Eye (tissue), 1 donor: ENCODE data around the gene KRTAP10-2.
"Not testable (repeated sequence)": the region's sequence is repeated elsewhere in the genome, so short reads cannot be mapped to it uniquely, and the experiment has no call there.

Experiments
- DNase-seq: peaks from one replicate; pipeline ENCODE4 v3.0.0-alpha.2; 2015

Gene KRTAP10-2, protein sequence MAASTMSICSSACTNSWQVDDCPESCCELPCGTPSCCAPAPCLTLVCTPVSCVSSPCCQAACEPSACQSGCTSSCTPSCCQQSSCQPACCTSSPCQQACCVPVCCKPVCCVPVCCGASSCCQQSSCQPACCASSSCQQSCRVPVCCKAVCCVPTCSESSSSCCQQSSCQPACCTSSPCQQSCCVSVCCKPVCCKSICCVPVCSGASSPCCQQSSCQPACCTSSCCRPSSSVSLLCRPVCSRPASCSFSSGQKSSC

GRCh38 chr21:44551340-44551961 is at the start of gene KRTAP10-2:
TSS of gene KRTAP10-2 (minus strand) at chr21:44551505. CDS start at chr21:44551458, 47 bp downstream.
- DNase-seq: peak; percentile 35

DNA sequence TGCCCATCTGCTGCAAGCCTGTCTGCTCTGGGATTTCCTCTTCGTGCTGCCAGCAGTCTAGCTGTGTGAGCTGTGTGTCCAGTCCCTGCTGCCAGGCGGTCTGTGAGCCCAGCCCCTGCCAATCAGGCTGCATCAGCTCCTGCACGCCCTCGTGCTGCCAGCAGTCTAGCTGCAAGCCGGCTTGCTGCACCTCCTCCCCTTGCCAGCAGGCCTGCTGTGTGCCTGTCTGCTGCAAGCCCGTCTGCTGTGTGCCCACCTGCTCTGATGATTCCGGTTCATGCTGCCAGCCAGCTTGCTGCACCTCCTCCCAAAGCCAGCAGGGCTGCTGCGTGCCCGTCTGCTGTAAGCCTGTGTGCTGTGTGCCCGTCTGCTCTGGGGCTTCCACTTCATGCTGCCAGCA is 49.8 kb upstream of the KRTAP10-2 start:
- not testable (repeated sequence) for DNase-seq

DNA sequence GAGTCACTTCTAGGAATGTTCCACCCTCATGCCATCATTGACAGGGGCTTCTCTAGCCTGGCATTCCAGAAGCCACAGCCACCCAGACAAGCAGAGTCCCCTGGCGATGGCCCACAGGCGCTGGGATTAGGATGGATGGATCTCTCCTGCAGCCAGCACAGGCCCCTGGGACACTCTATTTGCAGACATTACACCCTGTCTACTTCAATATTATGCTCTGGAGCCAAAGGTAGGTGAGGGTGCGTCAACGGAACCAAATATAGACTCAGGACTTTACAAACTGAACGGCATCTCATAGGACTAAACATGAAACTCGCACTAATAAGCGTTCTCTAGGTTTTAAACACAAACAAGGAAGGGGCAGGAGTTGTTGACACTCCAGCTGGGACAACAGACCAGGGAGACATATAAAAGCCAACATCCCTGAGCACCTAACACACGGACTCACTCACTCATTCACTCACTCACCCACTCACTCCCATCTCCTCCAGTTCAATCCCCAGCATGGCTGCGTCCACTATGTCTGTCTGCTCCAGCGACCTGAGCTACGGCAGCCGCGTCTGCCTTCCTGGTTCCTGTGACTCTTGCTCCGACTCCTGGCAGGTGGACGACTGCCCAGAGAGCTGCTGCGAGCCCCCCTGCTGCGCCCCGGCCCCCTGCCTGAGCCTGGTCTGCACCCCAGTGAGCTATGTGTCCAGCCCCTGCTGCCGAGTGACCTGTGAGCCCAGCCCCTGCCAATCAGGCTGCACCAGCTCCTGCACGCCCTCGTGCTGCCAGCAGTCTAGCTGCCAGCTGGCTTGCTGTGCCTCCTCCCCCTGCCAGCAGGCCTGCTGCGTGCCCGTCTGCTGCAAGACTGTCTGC is 49.0 kb upstream of the KRTAP10-2 start, which contains the start of gene KRTAP10-7:
Gene KRTAP10-7, plus strand, starts transcription at position 480 of the 861 bp plus-strand sequence. Its CDS starts 25 bp downstream, at position 505.
- not testable (repeated sequence) for DNase-seq

GRCh38 chr21:44599264-44600029 is 48.1 kb upstream of the KRTAP10-2 start:
- no peak for DNase-seq

GRCh38 chr21:44598061-44598460 is 46.8 kb upstream of the KRTAP10-2 start:
- DNase-seq: no peak

DNA sequence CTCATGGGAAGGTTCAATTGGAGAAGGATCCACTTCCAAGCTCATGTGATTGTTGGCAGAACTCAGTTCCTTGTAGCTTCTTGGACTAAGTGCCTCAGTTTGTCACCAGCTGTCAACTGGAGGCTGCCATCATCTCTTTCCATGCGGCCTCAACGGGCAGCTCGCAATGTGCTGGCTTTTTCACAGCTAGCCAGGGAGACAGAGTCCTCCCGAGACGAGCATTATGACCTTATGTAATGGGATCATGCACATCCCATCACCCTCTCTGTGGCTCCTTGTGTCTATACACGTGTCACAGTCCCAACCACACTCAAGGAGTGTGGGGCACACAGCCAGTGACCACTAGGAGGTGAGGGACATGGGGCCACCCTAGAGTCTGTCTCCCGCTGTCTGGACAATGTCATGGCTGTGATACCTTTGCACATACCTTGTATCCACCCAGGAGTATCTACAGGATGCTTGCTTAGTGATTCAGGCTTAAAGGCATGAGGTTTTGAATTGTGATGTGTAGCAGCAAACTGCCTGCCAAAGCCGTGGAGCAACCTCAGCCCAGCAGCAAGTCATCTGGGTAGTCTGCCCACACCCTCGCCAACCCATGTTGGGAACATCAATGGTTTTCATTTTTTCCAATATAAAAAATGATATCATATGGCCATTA is 44.9 kb upstream of the KRTAP10-2 start:
- no peak for DNase-seq

DNA sequence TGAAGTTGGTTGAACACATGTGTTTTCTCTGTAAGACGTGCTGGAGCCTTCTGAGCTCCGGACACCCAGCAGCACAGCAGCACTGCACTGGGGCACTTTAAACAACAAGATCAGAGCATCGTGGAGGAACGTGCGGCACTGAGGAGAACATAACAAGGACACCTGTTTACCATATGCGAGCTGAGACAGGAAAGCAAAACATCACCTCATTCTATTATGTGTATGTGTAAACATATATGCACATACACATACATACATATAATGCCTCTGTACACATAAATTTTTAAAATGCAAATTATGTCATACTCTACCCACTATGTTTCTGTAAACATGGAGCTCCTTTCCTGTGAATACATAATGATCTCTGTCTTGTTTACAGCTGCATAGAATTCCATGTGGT is 44.2 kb upstream of the KRTAP10-2 start:
- no peak for DNase-seq

- no peak for DNase-seq
These were observed 43.2 kb upstream of the KRTAP10-2 start for GRCh38 chr21:44594406-44594916.

GRCh38 chr21:44593598-44594405 is 42.5 kb upstream of the KRTAP10-2 start:
- no peak for DNase-seq

GRCh38 chr21:44592446-44593311 is 41.4 kb upstream of the KRTAP10-2 start, which contains the start of gene KRTAP10-6:
TSS of gene KRTAP10-6 (minus strand) at chr21:44592505. CDS start at chr21:44592484, 21 bp downstream.
- DNase-seq: no peak

DNA sequence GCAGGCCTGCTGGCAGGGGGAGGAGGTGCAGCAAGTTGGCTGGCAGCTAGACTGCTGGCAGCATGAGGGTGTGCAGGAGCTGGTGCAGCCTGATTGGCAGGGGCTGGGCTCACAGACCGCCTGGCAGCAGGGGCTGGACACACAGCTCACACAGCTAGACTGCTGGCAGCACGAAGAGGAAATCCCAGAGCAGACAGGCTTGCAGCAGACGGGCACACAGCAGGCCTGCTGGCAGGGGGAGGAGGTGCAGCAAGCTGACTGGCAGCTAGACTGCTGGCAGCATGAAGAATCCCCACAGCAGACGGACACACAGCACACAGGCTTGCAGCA is 40.5 kb upstream of the KRTAP10-2 start:
- not testable (repeated sequence) for DNase-seq

DNA sequence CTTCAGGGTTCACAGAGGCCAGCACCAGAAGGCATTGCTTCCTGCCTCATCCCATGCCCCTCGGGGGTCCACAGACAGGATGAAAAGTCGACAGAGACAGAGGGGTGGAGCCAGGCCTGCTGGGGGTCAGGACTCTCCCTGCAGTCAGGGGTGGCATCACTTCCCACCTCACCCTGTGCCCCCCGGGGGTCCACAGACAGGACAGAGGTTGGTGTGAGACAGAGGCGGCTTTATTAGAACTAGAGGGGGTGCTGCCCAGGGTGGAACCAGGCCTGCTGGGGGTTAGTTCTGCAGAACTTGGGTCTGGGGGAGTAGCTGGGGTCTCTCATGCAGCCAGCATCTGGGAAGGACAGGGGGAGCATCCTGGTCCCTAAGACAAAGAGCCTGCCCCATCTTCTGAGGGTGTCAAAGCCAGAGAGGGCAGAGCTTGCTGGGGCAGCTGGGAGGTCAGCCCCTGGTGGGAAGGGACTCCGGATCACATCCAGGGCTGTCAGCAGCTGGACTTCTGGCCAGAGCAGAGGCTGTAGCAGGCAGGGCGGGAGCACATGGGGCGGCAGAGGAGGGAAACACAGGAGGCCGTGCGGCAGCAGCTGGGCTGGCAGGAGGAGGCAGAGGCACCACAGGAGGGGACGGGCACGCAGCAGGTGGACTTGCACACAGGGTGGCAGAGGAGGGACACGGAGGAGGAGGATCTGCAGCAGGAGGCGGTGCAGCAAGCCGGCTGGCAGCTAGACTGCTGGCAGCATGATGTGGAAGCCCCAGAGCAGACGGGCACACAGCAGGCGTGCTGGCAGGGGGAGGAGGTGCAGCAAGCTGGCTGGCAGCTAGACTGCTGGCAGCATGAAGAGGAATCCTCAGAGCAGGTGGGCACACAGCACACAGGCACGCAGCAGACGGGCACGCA is 39.8 kb upstream of the KRTAP10-2 start:
- not testable (repeated sequence) for DNase-seq

- DNase-seq: no peak
These were observed 39.0 kb upstream of the KRTAP10-2 start for GRCh38 chr21:44590311-44590721.

DNA sequence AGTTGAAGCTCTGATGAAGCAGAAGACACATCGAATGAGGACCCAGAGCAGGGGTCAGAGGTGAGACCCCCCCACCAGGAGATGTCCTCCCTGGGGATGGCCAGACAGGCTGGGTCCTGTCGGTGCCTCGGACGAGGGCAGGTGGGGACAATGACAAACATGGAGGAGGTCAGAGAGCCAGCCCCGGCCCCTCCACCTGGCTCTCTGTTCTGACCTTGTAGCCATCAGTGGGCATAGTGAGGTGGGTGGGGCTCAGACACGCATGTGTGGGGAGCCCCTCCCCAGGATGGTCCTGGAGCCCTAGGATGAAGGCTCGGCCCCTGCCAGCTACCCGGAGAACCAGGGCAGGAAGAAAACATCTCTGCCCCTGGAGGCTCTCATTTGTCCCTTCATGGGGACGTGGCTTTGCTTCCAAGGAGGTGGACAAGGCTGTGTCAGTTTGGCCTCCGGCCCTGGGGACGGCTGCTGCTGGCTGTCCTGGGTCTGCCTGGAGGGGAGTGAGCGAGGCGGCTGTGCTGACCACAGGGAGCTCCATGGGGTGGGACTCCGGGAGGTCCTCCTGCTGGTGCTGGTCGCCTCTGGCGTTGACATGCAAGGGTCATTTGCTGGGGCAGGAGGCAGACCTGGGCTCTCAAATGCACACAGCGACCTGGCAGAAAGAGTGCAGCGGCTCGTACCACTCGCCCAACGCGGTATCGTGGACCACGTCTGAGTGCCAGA is 38.4 kb upstream of the KRTAP10-2 start:
- no peak for DNase-seq

DNA sequence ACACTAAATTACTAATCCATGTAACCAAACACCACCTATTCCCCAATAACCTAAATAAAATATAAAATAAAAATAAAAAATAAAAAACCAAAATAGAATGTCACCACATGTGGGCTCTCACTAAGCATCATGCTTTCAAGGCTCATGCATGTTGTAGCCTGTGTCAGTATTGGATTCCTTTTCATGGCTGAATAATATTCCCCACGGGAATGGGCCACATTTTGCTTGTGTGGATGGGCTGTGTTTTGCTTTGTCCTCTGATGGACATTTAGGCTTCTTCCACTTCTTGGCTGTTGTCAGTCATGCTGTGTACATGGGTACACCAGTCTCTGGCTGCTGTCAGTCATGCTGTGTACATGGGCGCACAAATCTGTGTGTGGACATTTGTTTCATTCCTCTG is 37.8 kb upstream of the KRTAP10-2 start:
- no peak for DNase-seq

GRCh38 chr21:44585892-44586291 is 34.6 kb upstream of the KRTAP10-2 start:
- no peak for DNase-seq

DNA sequence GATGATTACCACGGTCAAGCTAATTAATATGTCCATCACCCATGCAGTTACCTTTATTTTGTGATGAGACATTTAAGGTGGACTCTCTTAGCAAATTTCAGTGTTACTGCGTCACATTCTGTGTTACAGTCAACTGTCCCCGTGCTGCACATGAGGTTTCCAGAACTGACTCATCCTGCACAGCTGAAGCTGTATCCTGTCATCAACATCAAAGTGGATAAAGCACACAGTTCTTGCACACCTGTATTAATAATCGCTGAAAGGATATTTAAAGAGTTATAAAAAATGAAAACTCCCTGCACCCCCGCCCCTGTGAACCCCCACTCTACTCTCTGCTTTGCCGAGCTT is 32.5 kb upstream of the KRTAP10-2 start:
- DNase-seq: no peak

DNA sequence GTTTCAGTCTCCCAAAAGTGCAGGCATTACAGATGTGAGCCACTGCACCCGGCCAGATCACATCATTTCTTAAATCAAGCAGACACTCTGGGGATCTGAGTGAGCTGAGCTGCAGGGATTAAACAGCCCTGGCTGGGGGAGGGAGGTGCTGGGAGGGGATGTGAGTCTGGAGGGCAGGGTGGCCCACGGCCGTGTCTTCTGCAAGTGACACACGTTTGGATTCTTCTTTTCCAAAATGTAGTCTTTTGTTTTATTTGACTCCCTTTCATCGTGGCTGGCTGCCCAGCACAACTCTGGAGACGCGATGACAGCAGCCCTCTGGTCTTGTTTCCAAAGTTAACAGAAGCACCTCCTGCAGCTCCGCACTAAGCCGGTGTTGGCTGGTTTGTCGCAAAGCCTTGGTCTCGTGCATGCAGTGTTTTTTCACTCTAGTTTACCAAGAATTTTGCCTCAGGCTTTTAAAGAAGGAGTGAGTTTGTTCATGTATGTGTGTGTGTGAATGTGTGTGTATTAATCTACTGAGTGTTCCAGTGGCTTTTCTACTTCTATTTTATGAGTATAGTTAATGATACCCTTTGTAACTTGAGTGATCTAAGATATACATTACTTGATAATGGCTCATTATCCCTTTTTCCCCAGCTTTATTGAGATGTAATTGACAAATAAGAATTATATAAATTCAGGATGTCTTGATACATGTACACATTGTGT is 31.9 kb upstream of the KRTAP10-2 start:
- DNase-seq: peak; percentile 62
